GM12878 (cell line): Measurements from ENCODE around the gene PATL2. TPM values are rescaled to one million over a fixed set of nuclear protein-coding genes. Genes with fewer than 3 reads are reported as not detected.
"Not testable (repeated sequence)": the region's sequence is repeated elsewhere in the genome, so short reads cannot be mapped to it uniquely, and the experiment has no call there.

Source experiments
- ATAC-seq: fragments of 200-7000 bp; cut with Tn5 transposase; 3 replicates; pipeline ENCODE4 v1.9.1; 2020; ENCODE audit warnings: mild to moderate bottlenecking, moderate library complexity
- BruUV-seq: library from RNA; stranded (reverse); fragments of 400-500 nt; replicated peaks from 2 replicates; lab custom pipeline; 2021; lab: Mats Ljungman, UMichigan
- CTCF ChIA-PET: fragments of 300-600 bp; sonication (Branson Sonifier 250); formaldehyde crosslinking; extraction: SDS; loops from one replicate; lab custom pipeline; 2021; ENCODE audit warnings: inconsistent platforms; lab: Yijun Ruan, JAX
- POLR2A ChIA-PET: fragments of 350-600 bp; formaldehyde crosslinking; extraction: SDS; loops from one replicate; lab custom pipeline; 2021; ENCODE audit warnings: inconsistent platforms; lab: Charles Lee
- RAD21 ChIA-PET: fragments of 300-600 bp; sonication (Branson Sonifier 250); formaldehyde crosslinking; loops from one replicate; lab custom pipeline; 2023; ENCODE audit warnings: antibody characterized with exemption; ENCODE audit not compliant: unreplicated experiment; lab: Charles Lee
- SMC1A ChIA-PET: fragments of 300-600 bp; sonication (Branson Sonifier 250); formaldehyde crosslinking; loops from one replicate; lab custom pipeline; 2023; ENCODE audit not compliant: unreplicated experiment, uncharacterized antibody; lab: Charles Lee
- DNase-seq: peaks from one replicate; pipeline ENCODE4 v3.0.0-alpha.2; 2011; ENCODE audit warnings: low read depth, low spot score
- FAIRE-seq: peaks from 3 replicates; lab custom pipeline; 2011; peaks lifted over from hg19 to GRCh38; lab: Jason Lieb, UNC
- H2AFZ ChIP-seq: 2 replicates; pipeline ENCODE4 v1.6.0; 2011; ENCODE audit warnings: low read depth, low read length, control low read depth; ENCODE audit not compliant: control insufficient read depth
- H3K27ac ChIP-seq: 2 replicates; pipeline ENCODE4 v1.5.1; 2011; ENCODE audit warnings: control low read depth; ENCODE audit not compliant: control insufficient read depth, insufficient read depth
- H3K27me3 ChIP-seq, 2 experiments: replicated peaks in 1 of 2; 2 replicates each; pipeline versions ENCODE4 v1.6.0 to v1.6.1; 2011; ENCODE audit warnings: low read length in 1 of 2; ENCODE audit not compliant: control insufficient read depth in 2 of 2, insufficient read depth in 2 of 2
- H3K36me3 ChIP-seq, 2 experiments: 2 replicates each; pipeline ENCODE4 v1.5.1; 2011; ENCODE audit warnings: low read length in 1 of 2; ENCODE audit not compliant: control insufficient read depth in 2 of 2, insufficient read depth in 2 of 2
- H3K4me1 ChIP-seq: 2 replicates; pipeline ENCODE4 v1.6.1; 2011; ENCODE audit warnings: mild to moderate bottlenecking, low read length, moderate library complexity, mixed read lengths; ENCODE audit not compliant: control insufficient read depth, insufficient read depth
- H3K4me2 ChIP-seq: 2 replicates; pipeline ENCODE4 v1.6.0; 2011; ENCODE audit warnings: control low read depth; ENCODE audit not compliant: control insufficient read depth, insufficient read depth
- H3K4me3 ChIP-seq: fragments of 200-600 bp; sonication (generic); 2 replicates; pipeline ENCODE4 v1.5.1; 2016
- H3K79me2 ChIP-seq: 2 replicates; pipeline ENCODE4 v1.6.0; 2011; ENCODE audit warnings: low read length; ENCODE audit not compliant: control insufficient read depth, insufficient read depth
- H3K9ac ChIP-seq: 2 replicates; pipeline ENCODE4 v1.8.0; 2011; ENCODE audit warnings: low read length, control low read depth, mixed read lengths; ENCODE audit not compliant: control insufficient read depth, insufficient read depth
- H3K9me3 ChIP-seq: replicated peaks from 3 replicates; pipeline ENCODE4 v1.5.1; 2011; ENCODE audit warnings: mild to moderate bottlenecking, low read length; ENCODE audit not compliant: control insufficient read depth, insufficient read depth
- H4K20me1 ChIP-seq: 2 replicates; pipeline ENCODE4 v1.6.0; 2011; ENCODE audit not compliant: control insufficient read depth, insufficient read depth
- BHLHE40 ChIP-seq, 2 experiments: fragments of 450-650 bp in 1 of 2; IDR thresholded peaks; 2 replicates each; pipeline ENCODE4 v1.6.1; 2011 to 2017; ENCODE audit warnings: low read depth in 2 of 2, borderline replicate concordance in 1 of 2, improper control_type of control experiment in 1 of 2, low read length in 1 of 2, mild to moderate bottlenecking in 1 of 2
- CBX5 ChIP-seq: sonication (generic); IDR thresholded peaks from 2 replicates; pipeline ENCODE4 v1.6.1; 2016; ENCODE audit warnings: low read depth, moderate library complexity, mild to moderate bottlenecking, inconsistent platforms
- EP300 ChIP-seq, 2 experiments: fragments of 150-350 bp in 1 of 2; IDR thresholded peaks; 2 replicates each; pipeline ENCODE4 v1.6.1; 2011 to 2012; ENCODE audit warnings: low read depth in 2 of 2, low read length in 2 of 2, borderline replicate concordance in 1 of 2, improper control_type of control experiment in 1 of 2, inconsistent platforms in 1 of 2; ENCODE audit not compliant: control insufficient read depth in 1 of 2
- KDM1A ChIP-seq: fragments of 200-600 bp; sonication (generic); IDR thresholded peaks from 2 replicates; pipeline ENCODE4 v1.6.1; 2016; ENCODE audit warnings: borderline replicate concordance
- LARP7 ChIP-seq: fragments of 450-650 bp; IDR thresholded peaks from 2 replicates; pipeline ENCODE4 v1.6.1; 2017; ENCODE audit warnings: mild to moderate bottlenecking
- MAX ChIP-seq: IDR thresholded peaks from 2 replicates; pipeline ENCODE4 v1.6.1; 2012; ENCODE audit warnings: low read depth, low read length, improper control_type of control experiment
- PBX3 ChIP-seq: IDR thresholded peaks from 2 replicates; pipeline ENCODE4 v1.6.1; 2011; ENCODE audit warnings: mild to moderate bottlenecking, low read depth, low read length, moderate library complexity; ENCODE audit not compliant: insufficient replicate concordance
- PML ChIP-seq: IDR thresholded peaks from 2 replicates; pipeline ENCODE4 v1.6.1; 2012; ENCODE audit warnings: low read length, inconsistent platforms
- POLR2AphosphoS5 ChIP-seq: IDR thresholded peaks from 2 replicates; pipeline ENCODE4 v1.6.1; 2011; ENCODE audit warnings: mild to moderate bottlenecking, low read length, inconsistent platforms
- RCOR1 ChIP-seq: conservative IDR thresholded peaks from 2 replicates; pipeline ENCODE4 v1.6.1; 2012; ENCODE audit warnings: low read depth, low read length, improper control_type of control experiment
- SMARCA5 ChIP-seq: fragments of 450-650 bp; IDR thresholded peaks from 2 replicates; pipeline ENCODE4 v1.6.1; 2017; ENCODE audit warnings: mild to moderate bottlenecking
- SMC3 ChIP-seq: IDR thresholded peaks from 2 replicates; pipeline ENCODE4 v1.6.1; 2011; ENCODE audit warnings: low read length, improper control_type of control experiment, borderline replicate concordance
- ZNF207 ChIP-seq: fragments of 450-650 bp; IDR thresholded peaks from 2 replicates; pipeline ENCODE4 v1.6.1; 2014; ENCODE audit warnings: antibody characterized with exemption, mild to moderate bottlenecking, borderline replicate concordance
- WGBS: methylation state at CpG from one replicate; pipeline ENCODE4 v1.1.6; 2016; ENCODE audit warnings: low lambda C conversion rate; ENCODE audit not compliant: insufficient replicate concordance, insufficient coverage; ENCODE audit errors: missing lambda C conversion rate; 5-methylcytosine and 5-hydroxymethylcytosine counted together
- in situ Hi-C: fragments of 300-500 bp; cut with MboI; formaldehyde crosslinking; loops from 9 replicates; pipeline ENCODE4 v1.14.3; 2018; ENCODE audit warnings: mixed read lengths
- intact Hi-C: fragments of 100-400 bp; cut with micrococcal nuclease; formaldehyde crosslinking; loops from one replicate; pipeline ENCODE4 v1.14.2; 2022; ENCODE audit not compliant: unreplicated experiment
- polyA plus RNA-seq, 11 experiments: library from polyadenylated mRNA; depleted of rRNA in 4 of 11; unstranded in 6 of 11; stranded (reverse) in 5 of 11; fragments of >200 nt; fragmentation: Nextera tagmentation in 4 of 11; fragmentation: Illumina TruSeq in 1 of 11; extraction: Ambion mirVana in 4 of 11; extraction: Trizol in 1 of 11; gene quantifications; 1 replicate in 1 of 11; 2 replicates in 10 of 11; pipeline versions ENCODE4 v1.2.1 to v1.2.3, GENCODE V29; 2011 to 2016; ENCODE audit warnings: inconsistent platforms in 2 of 11, missing spikeins in 2 of 11, low read depth in 1 of 11
- total RNA-seq, 4 experiments: library from RNA; depleted of rRNA in 3 of 4; stranded (reverse); fragments of >200 nt in 3 of 4; fragmentation: Illumina TruSeq in 1 of 4; extraction: Trizol in 1 of 4; gene quantifications; 2 replicates each; pipeline versions ENCODE4 v1.2.1 to v1.2.3, GENCODE V29; 2013 to 2021
- TF ChIP-seq, protein P1 (sequence below): fragments of 450-650 bp; IDR thresholded peaks from 2 replicates; pipeline ENCODE4 v1.6.1; 2016; ENCODE audit warnings: mild to moderate bottlenecking, moderate library complexity, borderline replicate concordance
- TF ChIP-seq, protein P2 (sequence below): fragments of 450-650 bp; IDR thresholded peaks from 2 replicates; pipeline ENCODE4 v1.6.1; 2016; ENCODE audit warnings: mild to moderate bottlenecking

The PATL2 gene
- total and polyA plus RNA-seq, 10 of the 15 experiments (the other 5 are each of a cell fraction or from before 2014, with no cell fraction given), result 4.2 to 16.2 (median 12.1) TPM

GRCh38 chr15:44728232-44728575 is 17.1 kb upstream of the PATL2 start:
- H3K4me3 ChIP-seq, result peak overlapping the region; percentile 34; the same call in 1 of the 2 replicates
- TSS peak; percentile 87 for BruUV-seq
- H3K79me2 ChIP-seq, result peaks cover 83% of the 10 kb centered on the region
- ATAC-seq, H3K27me3 ChIP-seq, H3K9me3 ChIP-seq, H2AFZ ChIP-seq, FAIRE-seq, H4K20me1 ChIP-seq, DNase-seq: not testable (repeated sequence)
- CTCF ChIA-PET, result interaction anchor here (0.7 to 8.1 kb wide), 7 partner anchors 9 to 226 kb away, joined by 3 to 153 read pairs (median 5); partner anchors contain the start of genes B2M, PATL2, SPG11 and TRIM69
- POLR2A ChIA-PET, result interaction anchor here (0.6 to 24.8 kb wide), 9 partner anchors 4 to 919 kb away, joined by 3 to 718 read pairs (median 11); partner anchors contain the start of genes B2M, PATL2, SPG11 and TRIM69
- peak overlapping the region; percentile 99 for H3K27ac ChIP-seq
- in situ Hi-C loops, result loop anchor here (10.0 kb wide), 1 partner anchor 933 kb away; the partner anchor contains the start of gene SERF2
- RAD21 ChIA-PET, result interaction anchor here (0.5 to 19.7 kb wide), 9 partner anchors 8 to 192 kb away, joined by 3 to 680 read pairs (median 7); partner anchors contain the start of genes B2M, EIF3J, PATL2 and SPG11
- peaks cover 0 to 14% of the 10 kb centered on the region in 2 experiments; a peak in 3 of 4 replicates for H3K36me3 ChIP-seq
- H3K4me1 ChIP-seq, result peaks cover 31% of the 10 kb centered on the region
- intact Hi-C loops, result loop anchor here (1.0 kb wide), 1 partner anchor 65 kb away; the partner anchor contains the start of gene SPG11
- H3K4me2 ChIP-seq, result peak overlapping the region; percentile 85
- peak overlapping the region; percentile 82 for H3K9ac ChIP-seq
- WGBS, result 11% methylated on average over 5 of the region's 5 CpGs
- SMC1A ChIA-PET, result interaction anchor here (0.6 to 16.1 kb wide), 10 partner anchors 8 to 152 kb away, joined by 3 to 637 read pairs (median 4); partner anchors contain the start of genes B2M, PATL2, SPG11 and TRIM69
- TF ChIP-seq ZNF207 (0 out of 2 replicates have a peak, but pooled peaks have one; percentile 73), CBX5 (peak; percentile 73; the same call in 1 of the 2 replicates), SMARCA5 (peak; percentile 97), KDM1A (peak; percentile 18; the same call in 1 of the 2 replicates), PML (0 out of 2 replicates have a peak, but pooled peaks have one; percentile 20), MAX (0 out of 2 replicates have a peak, but pooled peaks have one; percentile 35), PBX3 (peak; percentile 10), SMC3 (peak; percentile 29; the same call in 1 of the 2 replicates), POLR2AphosphoS5 (peak; percentile 2; the same call in 1 of the 2 replicates), LARP7 (peak; percentile 20; the same call in 1 of the 2 replicates), BHLHE40 (IDR thresholded peaks at IDR 0.05; ENCODE audit: borderline replicate concordance in 1 of 2, low read depth in 2 of 2, low read length in 1 of 2) (peak in 1 of 2 experiments; percentile 90; a peak in 3 of 4 replicates), RCOR1 (peak; percentile 82; the same call in 1 of the 2 replicates), EP300 (IDR thresholded peaks at IDR 0.05; ENCODE audit: borderline replicate concordance in 1 of 2, control insufficient read depth in 1 of 2, low read depth in 2 of 2, low read length in 2 of 2) (peak in 1 of 2 experiments; percentile 4; a peak in 1 of 4 replicates)
- TF ChIP-seq, protein P1, sequence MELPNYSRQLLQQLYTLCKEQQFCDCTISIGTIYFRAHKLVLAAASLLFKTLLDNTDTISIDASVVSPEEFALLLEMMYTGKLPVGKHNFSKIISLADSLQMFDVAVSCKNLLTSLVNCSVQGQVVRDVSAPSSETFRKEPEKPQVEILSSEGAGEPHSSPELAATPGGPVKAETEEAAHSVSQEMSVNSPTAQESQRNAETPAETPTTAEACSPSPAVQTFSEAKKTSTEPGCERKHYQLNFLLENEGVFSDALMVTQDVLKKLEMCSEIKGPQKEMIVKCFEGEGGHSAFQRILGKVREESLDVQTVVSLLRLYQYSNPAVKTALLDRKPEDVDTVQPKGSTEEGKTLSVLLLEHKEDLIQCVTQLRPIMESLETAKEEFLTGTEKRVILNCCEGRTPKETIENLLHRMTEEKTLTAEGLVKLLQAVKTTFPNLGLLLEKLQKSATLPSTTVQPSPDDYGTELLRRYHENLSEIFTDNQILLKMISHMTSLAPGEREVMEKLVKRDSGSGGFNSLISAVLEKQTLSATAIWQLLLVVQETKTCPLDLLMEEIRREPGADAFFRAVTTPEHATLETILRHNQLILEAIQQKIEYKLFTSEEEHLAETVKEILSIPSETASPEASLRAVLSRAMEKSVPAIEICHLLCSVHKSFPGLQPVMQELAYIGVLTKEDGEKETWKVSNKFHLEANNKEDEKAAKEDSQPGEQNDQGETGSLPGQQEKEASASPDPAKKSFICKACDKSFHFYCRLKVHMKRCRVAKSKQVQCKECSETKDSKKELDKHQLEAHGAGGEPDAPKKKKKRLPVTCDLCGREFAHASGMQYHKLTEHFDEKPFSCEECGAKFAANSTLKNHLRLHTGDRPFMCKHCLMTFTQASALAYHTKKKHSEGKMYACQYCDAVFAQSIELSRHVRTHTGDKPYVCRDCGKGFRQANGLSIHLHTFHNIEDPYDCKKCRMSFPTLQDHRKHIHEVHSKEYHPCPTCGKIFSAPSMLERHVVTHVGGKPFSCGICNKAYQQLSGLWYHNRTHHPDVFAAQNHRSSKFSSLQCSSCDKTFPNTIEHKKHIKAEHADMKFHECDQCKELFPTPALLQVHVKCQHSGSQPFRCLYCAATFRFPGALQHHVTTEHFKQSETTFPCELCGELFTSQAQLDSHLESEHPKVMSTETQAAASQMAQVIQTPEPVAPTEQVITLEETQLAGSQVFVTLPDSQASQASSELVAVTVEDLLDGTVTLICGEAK, result 0 out of 2 replicates have a peak, but pooled peaks have one; percentile 13
- TF ChIP-seq, protein P2, sequence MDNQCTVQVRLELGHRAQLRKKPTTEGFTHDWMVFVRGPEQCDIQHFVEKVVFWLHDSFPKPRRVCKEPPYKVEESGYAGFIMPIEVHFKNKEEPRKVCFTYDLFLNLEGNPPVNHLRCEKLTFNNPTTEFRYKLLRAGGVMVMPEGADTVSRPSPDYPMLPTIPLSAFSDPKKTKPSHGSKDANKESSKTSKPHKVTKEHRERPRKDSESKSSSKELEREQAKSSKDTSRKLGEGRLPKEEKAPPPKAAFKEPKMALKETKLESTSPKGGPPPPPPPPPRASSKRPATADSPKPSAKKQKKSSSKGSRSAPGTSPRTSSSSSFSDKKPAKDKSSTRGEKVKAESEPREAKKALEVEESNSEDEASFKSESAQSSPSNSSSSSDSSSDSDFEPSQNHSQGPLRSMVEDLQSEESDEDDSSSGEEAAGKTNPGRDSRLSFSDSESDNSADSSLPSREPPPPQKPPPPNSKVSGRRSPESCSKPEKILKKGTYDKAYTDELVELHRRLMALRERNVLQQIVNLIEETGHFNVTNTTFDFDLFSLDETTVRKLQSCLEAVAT, result peak; percentile 87
